Bronchial epithelial cell (primary cell): ENCODE results near the gene PNISR. TPM values are rescaled to one million over a fixed set of nuclear protein-coding genes. Genes with fewer than 3 reads are reported as not detected.

Source experiments
- DNase-seq: peaks from one replicate; pipeline ENCODE4 v3.0.0-alpha.2; 2010; ENCODE audit warnings: low read depth
- FAIRE-seq: peaks from 2 replicates; lab custom pipeline; 2011; peaks lifted over from hg19 to GRCh38; lab: Jason Lieb, UNC
- H3K27me3 ChIP-seq: 2 replicates; pipeline ENCODE4 v1.5.1; 2011; ENCODE audit warnings: low read length; ENCODE audit not compliant: control insufficient read depth, insufficient read depth
- H3K36me3 ChIP-seq: 2 replicates; pipeline ENCODE4 v1.5.1; 2011; ENCODE audit warnings: low read length; ENCODE audit not compliant: control insufficient read depth, insufficient read depth
- H3K4me3 ChIP-seq: 2 replicates; pipeline ENCODE4 v1.5.1; 2011; ENCODE audit warnings: mild to moderate bottlenecking, low read depth, low read length, control low read depth
- CTCF ChIP-seq: IDR thresholded peaks from 2 replicates; pipeline ENCODE4 v1.5.1; 2011; ENCODE audit warnings: mild to moderate bottlenecking, moderate library complexity, low read length, control low read depth, inconsistent platforms; ENCODE audit not compliant: insufficient read depth, severe bottlenecking
- total RNA-seq: library from RNA; depleted of rRNA; stranded (reverse); fragments of >200 nt; gene quantifications from 2 replicates; pipeline ENCODE4 v1.2.1, GENCODE V29; 2014

PNISR gene
- total RNA-seq, 1 donor from 2014 or later: 37.9 TPM

- no peaks in the 10 kb centered on the region for H3K36me3 ChIP-seq
- H3K27me3 ChIP-seq: no peaks in the 10 kb centered on the region
- FAIRE-seq (no peak), DNase-seq (peak; percentile 42)
- H3K4me3 ChIP-seq: no peak overlapping the region
- peak; percentile 26 for TF ChIP-seq CTCF
These were observed 33.2 kb upstream of the PNISR start for GRCh38 chr6:99458319-99458718.

- H3K36me3 ChIP-seq: peaks cover 2% of the 10 kb centered on the region
- FAIRE-seq (no peak), DNase-seq (no peak)
- TF ChIP-seq CTCF: no peak
- H3K4me3 ChIP-seq: no peak overlapping the region
- no peaks in the 10 kb centered on the region for H3K27me3 ChIP-seq
These were observed 21.0 kb upstream of the PNISR start for GRCh38 chr6:99446076-99446475.

- H3K27me3 ChIP-seq: no peaks in the 10 kb centered on the region
- DNase-seq (peak; percentile 54), FAIRE-seq (no peak)
- H3K36me3 ChIP-seq: peaks cover 3% of the 10 kb centered on the region
- no peak overlapping the region for H3K4me3 ChIP-seq
- TF ChIP-seq CTCF: peak; percentile 5
These were observed 9.8 kb upstream of the PNISR start for GRCh38 chr6:99434702-99435530.

GRCh38 chr6:99432877-99433276 lies 7.8 kb upstream of the PNISR start:
- no peak for DNase-seq
- peaks cover 3% of the 10 kb centered on the region for H3K36me3 ChIP-seq
- no peak overlapping the region for H3K4me3 ChIP-seq
- no peaks in the 10 kb centered on the region for H3K27me3 ChIP-seq
- no peak for TF ChIP-seq CTCF
- no peak for FAIRE-seq

- H3K27me3 ChIP-seq: no peaks in the 10 kb centered on the region
- DNase-seq (no peak), FAIRE-seq (no peak)
- TF ChIP-seq CTCF: no peak
- no peak overlapping the region for H3K4me3 ChIP-seq
- peaks cover 3% of the 10 kb centered on the region for H3K36me3 ChIP-seq
These were observed 6.8 kb upstream of the PNISR start for GRCh38 chr6:99431901-99432300.
